HepG2 (cell line): ENCODE results near the gene UBFD1. TPM values are rescaled to one million over a fixed set of nuclear protein-coding genes. Genes with fewer than 3 reads are reported as not detected.

ENCODE experiments used
- ARNT ChIP-seq: fragments of 450-650 bp; IDR thresholded peaks from 2 replicates; pipeline ENCODE4 v1.6.1; 2017
- ATRX ChIP-seq: sonication (generic); formaldehyde crosslinking; IDR thresholded peaks from 2 replicates; pipeline ENCODE4 v1.4.0; 2020; ENCODE audit warnings: missing genetic modification reagents, borderline replicate concordance
- CEBPG ChIP-seq: IDR thresholded peaks from 2 replicates; pipeline ENCODE4 v1.6.1; 2016
- EEA1 ChIP-seq: sonication (generic); formaldehyde crosslinking; IDR thresholded peaks from 2 replicates; pipeline ENCODE4 v1.5.1; 2020; ENCODE audit warnings: mild to moderate bottlenecking, missing genetic modification reagents, borderline replicate concordance
- GATAD2A ChIP-seq: IDR thresholded peaks from 2 replicates; pipeline ENCODE4 v1.6.1; 2016
- GRHL1 ChIP-seq: sonication (generic); formaldehyde crosslinking; conservative IDR thresholded peaks from 2 replicates; pipeline ENCODE4 v1.8.0; 2022; ENCODE audit warnings: missing genetic modification reagents
- HCFC1 ChIP-seq: fragments of 150-350 bp; IDR thresholded peaks from 2 replicates; pipeline ENCODE4 v1.6.1; 2014; ENCODE audit warnings: low read depth, low read length
- KLF13 ChIP-seq: sonication (generic); formaldehyde crosslinking; IDR thresholded peaks from 2 replicates; pipeline ENCODE4 v1.4.0; 2020; ENCODE audit warnings: mild to moderate bottlenecking, missing genetic modification reagents
- MZF1 ChIP-seq: sonication (generic); formaldehyde crosslinking; IDR thresholded peaks from 2 replicates; pipeline ENCODE4 v1.8.1; 2023; ENCODE audit warnings: mild to moderate bottlenecking, missing genetic modification reagents, borderline replicate concordance
- RFXANK ChIP-seq: IDR thresholded peaks from 2 replicates; pipeline ENCODE4 v1.6.1; 2016
- SIX4 ChIP-seq: sonication (generic); formaldehyde crosslinking; IDR thresholded peaks from 2 replicates; pipeline ENCODE4 v1.4.0; 2020; ENCODE audit warnings: missing genetic modification reagents
- TAF1 ChIP-seq: sonication (generic); formaldehyde crosslinking; IDR thresholded peaks from 2 replicates; pipeline ENCODE4 v1.4.0; 2020; ENCODE audit warnings: missing genetic modification reagents
- TEAD3 ChIP-seq: optimal IDR thresholded peaks from 2 replicates; pipeline ENCODE3; 2016; ENCODE audit warnings: borderline replicate concordance
- XBP1 ChIP-seq: sonication (generic); formaldehyde crosslinking; IDR thresholded peaks from 2 replicates; pipeline ENCODE4 v1.5.0; 2020; ENCODE audit warnings: missing genetic modification reagents
- ZFP37 ChIP-seq: sonication (generic); formaldehyde crosslinking; IDR thresholded peaks from 2 replicates; pipeline ENCODE4 v1.4.0; 2020; ENCODE audit warnings: missing genetic modification reagents, borderline replicate concordance
- ZHX1 ChIP-seq: sonication (generic); formaldehyde crosslinking; IDR thresholded peaks from 2 replicates; pipeline ENCODE4 v1.8.1; 2022; ENCODE audit warnings: low read depth, mild to moderate bottlenecking, missing genetic modification reagents
- ZMAT3 ChIP-seq: sonication (generic); formaldehyde crosslinking; conservative IDR thresholded peaks from 2 replicates; pipeline ENCODE4 v1.7.0; 2021; ENCODE audit warnings: missing genetic modification reagents
- ZMYM3 ChIP-seq: sonication (generic); formaldehyde crosslinking; IDR thresholded peaks from 2 replicates; pipeline ENCODE4 v1.5.1; 2020; ENCODE audit warnings: mild to moderate bottlenecking, missing genetic modification reagents
- ZNF121 ChIP-seq: sonication (generic); formaldehyde crosslinking; IDR thresholded peaks from 2 replicates; pipeline ENCODE4 v1.5.0; 2020; ENCODE audit warnings: mild to moderate bottlenecking, missing genetic modification reagents
- ZNF225 ChIP-seq: sonication (generic); formaldehyde crosslinking; IDR thresholded peaks from 2 replicates; pipeline ENCODE4 v1.4.0; 2020; ENCODE audit warnings: mild to moderate bottlenecking, missing genetic modification reagents
- ZNF292 ChIP-seq: sonication (generic); formaldehyde crosslinking; IDR thresholded peaks from 2 replicates; pipeline ENCODE4 v1.8.1; 2022; ENCODE audit warnings: mild to moderate bottlenecking, low read depth, missing genetic modification reagents, borderline replicate concordance
- ZNF367 ChIP-seq: sonication (generic); formaldehyde crosslinking; IDR thresholded peaks from 2 replicates; pipeline ENCODE4 v1.4.0; 2020; ENCODE audit warnings: missing genetic modification reagents, borderline replicate concordance
- ZNF557 ChIP-seq: sonication (generic); formaldehyde crosslinking; IDR thresholded peaks from 2 replicates; pipeline ENCODE4 v1.4.0; 2020; ENCODE audit warnings: missing genetic modification reagents
- ZNF614 ChIP-seq: IDR thresholded peaks from 2 replicates; pipeline ENCODE4 v1.6.1; 2018; ENCODE audit warnings: missing biosample characterization, missing genetic modification reagents, inconsistent platforms, borderline replicate concordance
- ZNF704 ChIP-seq: sonication (generic); formaldehyde crosslinking; IDR thresholded peaks from 2 replicates; pipeline ENCODE4 v1.8.1; 2023; ENCODE audit warnings: mild to moderate bottlenecking, inconsistent platforms, moderate library complexity, missing genetic modification reagents, borderline replicate concordance
- ZNF781 ChIP-seq: sonication (generic); formaldehyde crosslinking; IDR thresholded peaks from 2 replicates; pipeline ENCODE4 v1.5.1; 2020; ENCODE audit warnings: borderline replicate concordance, mild to moderate bottlenecking, missing genetic modification reagents; ENCODE audit errors: not compliant biosample characterization
- polyA plus RNA-seq, 8 experiments: library from polyadenylated mRNA; depleted of rRNA in 3 of 8; stranded (reverse) in 7 of 8; unstranded in 1 of 8; fragments of >200 nt; fragmentation: Illumina TruSeq in 4 of 8; extraction: Trizol in 4 of 8; gene quantifications; 2 replicates each; pipeline versions ENCODE4 v1.2.1 to v1.2.3, GENCODE V29; 2011 to 2016; ENCODE audit warnings: low read depth in 4 of 8, missing spikeins in 1 of 8, mixed read lengths in 1 of 8; ENCODE audit not compliant: insufficient read depth in 1 of 8
- total RNA-seq, 5 experiments: library from RNA; depleted of rRNA; stranded (reverse); fragments of >200 nt; fragmentation: Illumina TruSeq; extraction: Trizol; gene quantifications; 2 replicates each; pipeline ENCODE4 v1.2.3, GENCODE V29; 2016; ENCODE audit warnings: low read depth in 1 of 5

The UBFD1 gene
- total and polyA plus RNA-seq, 2 of the 13 experiments (the other 11 are each of a cell fraction or from before 2014, with no cell fraction given) = 100 to 111 TPM

DNA sequence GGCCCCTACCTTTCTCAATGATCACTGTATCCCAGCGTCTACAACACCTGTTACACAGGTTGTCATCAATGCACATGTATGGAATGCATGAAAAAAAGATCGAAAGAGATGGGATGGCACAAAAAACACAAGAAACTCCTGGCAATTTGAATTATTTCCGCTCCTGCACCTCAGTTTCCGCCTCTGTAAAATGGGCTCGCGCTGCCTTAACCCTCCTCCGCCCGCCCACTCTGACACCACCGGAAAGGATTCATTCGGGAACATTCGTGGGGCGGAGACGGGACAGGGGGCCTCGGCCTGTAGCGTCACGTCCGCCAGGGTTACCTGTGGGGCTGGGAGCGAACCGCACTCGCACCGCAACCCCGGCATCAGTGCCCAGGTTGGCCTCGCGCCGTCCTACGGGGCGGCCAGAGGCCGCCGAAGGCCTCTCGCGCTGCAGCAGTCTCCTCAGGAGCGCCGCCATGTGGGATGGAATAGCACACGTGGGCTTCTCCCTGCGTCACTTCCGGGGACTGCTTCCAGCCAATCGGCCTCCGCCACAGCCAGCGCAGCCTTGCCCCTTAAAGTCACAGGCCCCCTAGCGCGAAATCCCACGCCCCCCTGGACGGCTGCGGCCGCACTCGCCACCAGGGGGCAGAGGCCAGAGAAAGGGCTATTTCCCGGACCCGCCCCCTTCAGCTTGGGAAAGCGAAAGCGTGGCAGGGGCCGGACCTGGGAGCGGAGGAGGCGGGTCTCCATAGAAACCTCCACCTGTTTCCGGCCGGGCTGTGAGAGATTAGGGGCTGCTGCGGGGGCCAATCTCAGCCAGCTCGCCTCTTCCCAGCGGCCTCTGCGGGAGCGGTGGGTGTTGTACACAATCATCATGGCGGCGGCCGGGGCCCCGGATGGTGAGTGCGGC is at the start of gene UBFD1, which contains the start of gene EARS2 (continued):
- TF ChIP-seq GRHL1 (no peak), HCFC1 (peak; percentile 62), ZNF292 (CRISPR knock-in tag) (peak; percentile 54), KLF13 (peak; percentile 94; the same call in 1 of the 2 replicates), ZNF225 (CRISPR knock-in tag) (peak; percentile 71), CEBPG (peak; percentile 65), ARNT (no peak), ZHX1 (CRISPR knock-in tag) (peak; percentile 41; the same call in 1 of the 2 replicates), ZNF704 (CRISPR knock-in tag) (peak; percentile 98), ZMAT3 (CRISPR knock-in tag) (peak; percentile 94), ZNF121 (CRISPR knock-in tag) (peak; percentile 79), EEA1 (CRISPR knock-in tag) (no peak; the same call in 1 of the 2 replicates), SIX4 (CRISPR knock-in tag) (0 out of 2 replicates have a peak, but pooled peaks have one; percentile 39), TEAD3 (CRISPR knock-in tag) (peak; percentile 73), ZNF781 (CRISPR knock-in tag) (peak; percentile 96), XBP1 (CRISPR knock-in tag) (peak; percentile 89), ATRX (CRISPR knock-in tag) (no peak), ZMYM3 (CRISPR knock-in tag) (peak; percentile 100), TAF1 (CRISPR knock-in tag) (peak; percentile 89), ZNF614 (CRISPR knock-in tag) (peak; percentile 96; the same call in 1 of the 2 replicates), GATAD2A (CRISPR knock-in tag) (peak; percentile 91), ZNF367 (CRISPR knock-in tag) (0 out of 2 replicates have a peak, but pooled peaks have one; percentile 34), ZFP37 (CRISPR knock-in tag) (peak; percentile 83; the same call in 1 of the 2 replicates), ZNF557 (CRISPR knock-in tag) (no peak; the same call in 1 of the 2 replicates), MZF1 (CRISPR knock-in tag) (no peak), RFXANK (CRISPR knock-in tag) (peak; percentile 89; the same call in 1 of the 2 replicates)
